ENCODE results near the gene TMEM170B. TPM values are rescaled to one million over a fixed set of nuclear protein-coding genes. Genes with fewer than 3 reads are reported as not detected.

The TMEM170B gene, protein sequence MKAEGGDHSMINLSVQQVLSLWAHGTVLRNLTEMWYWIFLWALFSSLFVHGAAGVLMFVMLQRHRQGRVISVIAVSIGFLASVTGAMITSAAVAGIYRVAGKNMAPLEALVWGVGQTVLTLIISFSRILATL
- total RNA-seq: 1.8 and 2.2 TPM in 2 replicates

DNA sequence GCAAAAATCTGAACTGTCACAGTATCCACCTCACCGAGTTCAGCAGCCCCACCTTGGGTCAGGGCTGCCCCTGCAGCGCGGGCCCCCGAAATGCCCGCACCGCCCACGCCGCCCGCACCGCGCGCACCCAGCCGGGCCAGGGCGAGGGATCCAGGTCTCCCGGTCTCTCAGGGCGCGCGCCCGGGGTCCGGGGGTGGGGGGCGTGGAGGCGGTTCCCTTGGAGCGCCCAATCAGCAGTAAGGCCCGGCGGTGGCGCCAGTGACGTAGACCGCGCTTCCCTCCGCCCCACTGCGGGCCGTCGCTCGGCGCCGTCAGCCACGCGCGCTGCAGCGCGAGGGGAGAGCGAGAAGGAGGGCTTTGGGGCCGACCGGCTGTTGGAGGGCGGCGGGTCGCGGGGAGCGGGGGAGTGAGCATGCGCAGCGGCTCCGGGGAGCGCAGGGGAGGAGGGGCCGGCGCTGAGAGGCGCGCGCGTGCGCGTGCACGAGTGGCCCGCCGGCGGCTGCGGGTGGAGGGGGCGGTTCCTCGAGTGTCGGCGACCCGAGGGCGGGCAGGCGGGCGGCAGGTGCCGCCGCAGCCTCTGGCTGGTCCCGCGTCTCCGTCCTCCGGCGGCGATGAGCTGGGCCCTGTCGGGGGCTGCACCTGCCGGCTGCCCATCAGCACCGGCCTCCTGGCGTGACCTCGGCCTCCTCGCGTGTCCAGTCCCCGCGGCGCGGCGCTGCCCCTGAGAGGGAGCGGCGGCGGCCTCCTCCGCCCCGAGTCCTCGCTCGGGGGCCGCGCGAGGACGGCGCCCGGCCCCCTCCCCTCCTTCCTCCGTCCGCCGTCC, at the start of gene TMEM170B:
Gene TMEM170B, plus strand, starts transcription at position 521 of the 823 bp plus-strand sequence. CDS start 529 bp downstream, outside the sequence.

Other genes with a start within 250 kb of the TMEM170B start
- 2.0 and 9.0 TPM in 2 replicates for gene ADTRP, start 241.1 kb downstream of the TMEM170B start, total RNA-seq